HL-60/S4 (cell line): ENCODE data around the gene CCDC124.

Experiments
- in situ Hi-C: fragments of 300-500 bp; cut with MboI; formaldehyde crosslinking; loops from 2 replicates; pipeline ENCODE4 v1.14.3; 2022; ENCODE audit warnings: low sequenced_read_pairs

CCDC124 gene

GRCh38 chr19:17951990-17952976 lies 19.5 kb downstream of the CCDC124 start:
- in situ Hi-C loops: no loop called here

GRCh38 chr19:17953316-17953801 lies 20.5 kb downstream of the CCDC124 start:
- in situ Hi-C loops: no loop called here

GRCh38 chr19:17953869-17954268 lies 21.1 kb downstream of the CCDC124 start:
- in situ Hi-C loops: no loop called here

- in situ Hi-C loops: no loop called here
Observed at GRCh38 chr19:17954401-17954800, 21.6 kb downstream of the CCDC124 start.

- in situ Hi-C loops: no loop called here
Observed at GRCh38 chr19:17957149-17957849, 24.5 kb downstream of the CCDC124 start.

GRCh38 chr19:17957885-17958284 lies 25.1 kb downstream of the CCDC124 start:
- in situ Hi-C loops: no loop called here

GRCh38 chr19:17963936-17964691 lies 31.3 kb downstream of the CCDC124 start:
- in situ Hi-C loops: no loop called here

- in situ Hi-C loops: no loop called here
Observed at GRCh38 chr19:17965370-17966128, 32.7 kb downstream of the CCDC124 start.

GRCh38 chr19:17966129-17966483 lies 33.3 kb downstream of the CCDC124 start:
- in situ Hi-C loops: no loop called here

GRCh38 chr19:17966550-17967256 lies 33.9 kb downstream of the CCDC124 start, which contains the start of gene KCNN1:
TSS of gene KCNN1 (plus strand) at chr19:17967107. CDS start at chr19:17973889, 6,782 bp downstream.
- in situ Hi-C loops: no loop called here

GRCh38 chr19:17967257-17968051 lies 34.6 kb downstream of the CCDC124 start:
- in situ Hi-C loops: no loop called here

GRCh38 chr19:17968362-17968761 lies 35.5 kb downstream of the CCDC124 start:
- in situ Hi-C loops: no loop called here

GRCh38 chr19:17969096-17969792 lies 36.4 kb downstream of the CCDC124 start:
- in situ Hi-C loops: no loop called here

- in situ Hi-C loops: no loop called here
Observed at GRCh38 chr19:17972230-17972629, 39.4 kb downstream of the CCDC124 start.

- in situ Hi-C loops: no loop called here
Observed at GRCh38 chr19:17973759-17974158, 40.9 kb downstream of the CCDC124 start.

GRCh38 chr19:17974551-17974950 lies 41.7 kb downstream of the CCDC124 start:
- in situ Hi-C loops: no loop called here

GRCh38 chr19:17975032-17975431 lies 42.2 kb downstream of the CCDC124 start:
- in situ Hi-C loops: no loop called here

GRCh38 chr19:17977021-17977420 lies 44.2 kb downstream of the CCDC124 start:
- in situ Hi-C loops: no loop called here
